ENCODE measurements around the gene IFT81.

The IFT81 gene

DNA sequence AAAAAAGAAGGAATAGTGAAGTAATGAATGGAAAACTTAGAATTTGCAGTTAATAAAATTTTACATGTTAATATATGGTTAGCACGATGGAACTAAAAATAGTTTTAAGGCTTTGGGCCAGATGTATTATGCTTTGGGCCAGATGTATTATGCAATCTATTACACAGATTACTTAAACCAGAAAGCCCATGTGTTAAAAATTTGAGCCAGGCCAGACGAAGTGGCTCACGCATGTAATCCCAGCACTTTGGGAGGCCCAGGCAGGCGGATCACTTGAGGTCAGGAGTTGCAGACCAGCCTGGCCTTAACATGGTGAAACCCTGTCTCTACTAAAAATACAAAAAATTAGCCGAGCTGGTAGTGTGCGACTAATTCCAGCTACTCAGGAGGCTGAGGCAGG, 17.2 kb downstream of the IFT81 start:
- in situ Hi-C loops (cut with MboI; ENCODE audit: low sequenced_read_pairs) = no loop called here

DNA sequence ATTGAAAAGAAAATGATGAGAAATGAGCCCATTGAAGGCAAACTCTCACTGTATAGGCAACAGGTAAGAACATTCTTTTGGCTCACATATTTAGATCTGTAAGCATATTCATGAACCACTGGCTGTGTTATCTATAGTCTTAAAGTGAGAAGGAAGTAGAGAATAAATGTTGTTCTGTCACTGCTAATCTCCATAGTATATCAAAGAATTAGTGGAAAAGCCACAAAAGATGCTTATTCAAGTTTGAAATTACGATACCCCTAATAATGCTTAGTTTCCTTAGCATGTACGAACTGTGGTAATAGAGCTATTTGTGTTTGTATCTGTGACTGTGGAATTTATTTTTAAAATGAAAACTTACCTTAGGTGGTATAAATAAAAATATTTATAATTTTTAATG, 22.8 kb downstream of the IFT81 start:
- in situ Hi-C loops (cut with MboI; ENCODE audit: low sequenced_read_pairs) = no loop called here

DNA sequence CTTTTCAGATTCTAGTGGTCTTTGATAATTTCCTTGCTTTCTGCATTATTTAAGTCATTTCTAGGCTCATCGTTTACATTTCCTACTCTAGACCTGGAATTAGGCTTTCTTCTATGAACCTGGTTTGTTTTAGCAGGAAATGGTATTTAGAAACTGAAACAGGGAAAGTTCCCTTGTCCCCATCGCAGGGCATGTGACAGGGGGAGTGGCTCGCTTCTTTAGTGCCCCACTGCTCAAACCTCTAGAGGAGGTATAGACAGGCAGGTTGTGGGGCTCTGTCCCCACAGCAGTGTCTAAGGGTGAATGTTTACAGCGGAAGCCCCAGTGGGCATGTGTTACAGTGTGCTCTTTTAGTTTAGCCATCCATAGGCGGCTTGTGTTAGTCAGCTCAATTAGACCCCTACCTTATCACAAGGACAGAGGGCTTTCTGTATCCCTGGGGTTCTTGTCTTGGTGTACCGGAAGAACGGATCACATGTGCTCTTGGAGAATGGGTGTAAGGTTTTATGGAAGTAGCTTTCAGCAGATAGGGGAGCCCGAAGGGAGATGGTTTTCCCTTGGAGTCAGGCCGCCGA, 25.0 kb downstream of the IFT81 start:
- in situ Hi-C loops (cut with MboI; ENCODE audit: low sequenced_read_pairs) = no loop called here

DNA sequence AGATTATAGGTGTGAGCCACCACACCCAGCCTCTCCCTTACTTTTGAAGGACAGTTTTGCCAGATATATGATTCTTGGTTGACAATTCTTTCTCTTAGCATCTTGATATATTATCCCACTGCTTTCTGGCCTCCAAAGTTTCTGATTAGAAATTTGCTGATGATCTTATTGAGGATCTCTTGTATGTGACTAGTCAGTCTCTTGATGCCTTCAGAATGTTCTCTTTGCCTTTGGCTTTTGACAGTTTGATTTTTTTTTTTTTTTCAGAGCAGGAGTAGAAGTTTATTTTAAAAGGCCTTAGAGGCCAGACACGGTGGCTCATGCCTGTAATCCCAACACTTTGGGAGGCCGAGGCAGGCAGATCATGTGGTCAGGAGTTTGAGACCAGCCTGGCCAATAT, 32.6 kb downstream of the IFT81 start:
- in situ Hi-C loops (cut with MboI; ENCODE audit: low sequenced_read_pairs) = no loop called here

DNA sequence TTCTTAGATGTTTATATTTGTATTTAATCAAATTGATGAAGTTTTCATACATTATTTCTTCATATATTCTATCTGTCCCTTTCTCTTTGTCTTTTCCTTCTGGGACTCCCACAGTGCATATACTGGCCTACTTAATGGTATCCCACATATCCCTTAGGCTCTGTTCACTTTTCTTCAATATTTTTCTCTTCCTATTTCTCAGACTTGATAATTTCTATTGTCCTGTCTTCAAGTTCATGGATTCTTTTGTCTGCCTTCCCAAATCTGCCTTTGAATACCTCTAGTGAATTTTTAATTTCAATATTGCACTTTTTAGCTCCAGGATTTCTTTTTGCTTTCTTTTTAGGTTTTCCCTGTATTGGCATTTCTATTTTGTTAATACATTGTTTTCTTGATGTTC, 33.4 kb downstream of the IFT81 start:
- in situ Hi-C loops (cut with MboI; ENCODE audit: low sequenced_read_pairs) = no loop called here

DNA sequence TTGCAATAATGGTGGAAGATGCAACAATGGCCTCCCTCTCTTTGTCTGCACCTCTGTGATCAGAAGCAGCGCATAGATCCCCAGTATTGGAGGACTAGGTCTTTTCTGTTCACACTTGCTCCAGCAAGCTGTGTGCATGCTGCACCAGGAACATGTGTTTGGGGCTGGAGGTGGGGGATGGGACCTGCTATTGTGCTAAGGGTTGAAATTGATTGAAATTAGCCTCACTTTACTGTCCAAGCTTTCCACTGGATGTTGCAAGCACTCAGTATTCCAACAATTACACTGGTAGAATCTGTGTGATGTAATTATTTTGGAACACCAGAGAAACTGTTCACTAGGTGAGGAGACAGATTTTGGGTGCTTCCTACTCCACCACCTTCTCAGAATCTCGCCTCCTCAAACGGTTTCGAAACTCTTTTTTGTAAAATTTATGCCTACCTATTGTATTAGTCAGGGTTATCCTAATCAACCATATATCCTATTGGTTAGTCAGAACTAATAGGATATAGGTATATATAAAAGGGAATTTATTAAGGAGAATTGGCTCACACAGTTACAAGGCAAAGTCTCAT, 35.6 kb downstream of the IFT81 start:
- in situ Hi-C loops (cut with MboI; ENCODE audit: low sequenced_read_pairs) = no loop called here

DNA sequence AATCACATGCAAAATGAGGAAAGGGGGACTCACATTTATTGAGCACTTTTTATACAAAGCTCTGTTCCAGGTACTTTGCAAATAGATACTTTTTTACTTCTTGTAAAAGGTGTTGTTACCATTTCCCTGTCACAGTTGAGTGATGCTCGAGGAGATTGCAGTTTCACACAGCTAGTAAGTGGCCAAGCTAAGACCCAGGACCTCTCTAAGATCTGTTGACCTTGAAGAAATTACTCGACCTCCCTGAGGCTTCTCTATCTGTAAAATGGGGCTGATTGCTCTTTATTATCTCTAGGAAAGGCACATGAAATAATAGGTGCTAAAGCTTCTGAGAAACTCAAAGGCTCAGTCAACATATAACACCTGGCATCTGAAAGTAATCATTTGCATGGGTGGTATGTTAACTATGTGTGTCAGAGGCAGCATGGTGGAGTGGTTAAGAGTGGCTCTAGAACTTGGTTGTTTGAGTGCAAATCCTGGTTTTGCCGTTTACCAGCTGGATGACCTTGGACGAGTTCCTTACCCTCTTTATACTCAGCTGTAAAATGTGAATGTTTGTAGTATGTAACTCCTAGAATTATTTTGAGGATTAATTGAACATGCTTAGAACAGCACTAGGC, 41.5 kb downstream of the IFT81 start:
- in situ Hi-C loops (cut with MboI; ENCODE audit: low sequenced_read_pairs) = no loop called here

DNA sequence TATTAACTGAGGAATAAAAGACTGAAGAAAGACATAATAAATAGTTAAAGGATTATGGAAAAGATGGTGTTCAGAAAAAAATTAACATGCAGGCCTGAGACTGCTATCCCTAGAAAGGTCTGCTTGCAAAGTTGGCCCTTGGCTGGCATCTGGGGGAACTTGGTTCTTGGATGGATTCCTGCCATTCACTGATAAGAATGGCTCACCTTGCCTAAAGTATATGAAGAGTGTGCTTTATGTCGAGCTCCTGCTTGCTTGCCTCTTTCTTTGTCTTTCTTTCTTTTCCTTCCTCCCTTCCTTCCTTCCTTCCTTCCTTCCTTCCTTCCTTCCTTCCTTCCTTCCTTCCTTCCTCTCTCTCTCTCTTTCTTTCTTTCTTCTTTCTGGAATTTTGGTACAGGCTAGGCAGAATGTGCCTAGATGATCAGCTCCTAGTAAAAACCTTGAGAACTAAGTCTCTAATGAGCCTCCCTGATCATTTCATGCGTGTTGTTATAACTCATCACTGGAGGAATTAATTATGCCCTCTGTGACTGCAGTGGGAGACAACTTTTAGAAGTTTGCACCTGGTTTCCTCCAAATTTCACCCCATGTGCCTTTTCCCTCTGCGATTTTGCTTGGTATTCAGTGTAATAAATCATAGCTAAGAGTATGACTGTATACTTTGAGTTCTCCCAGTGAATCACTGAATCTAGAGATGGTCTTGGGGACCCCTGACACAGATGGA, 44.7 kb downstream of the IFT81 start:
- in situ Hi-C loops (cut with MboI; ENCODE audit: low sequenced_read_pairs) = no loop called here

DNA sequence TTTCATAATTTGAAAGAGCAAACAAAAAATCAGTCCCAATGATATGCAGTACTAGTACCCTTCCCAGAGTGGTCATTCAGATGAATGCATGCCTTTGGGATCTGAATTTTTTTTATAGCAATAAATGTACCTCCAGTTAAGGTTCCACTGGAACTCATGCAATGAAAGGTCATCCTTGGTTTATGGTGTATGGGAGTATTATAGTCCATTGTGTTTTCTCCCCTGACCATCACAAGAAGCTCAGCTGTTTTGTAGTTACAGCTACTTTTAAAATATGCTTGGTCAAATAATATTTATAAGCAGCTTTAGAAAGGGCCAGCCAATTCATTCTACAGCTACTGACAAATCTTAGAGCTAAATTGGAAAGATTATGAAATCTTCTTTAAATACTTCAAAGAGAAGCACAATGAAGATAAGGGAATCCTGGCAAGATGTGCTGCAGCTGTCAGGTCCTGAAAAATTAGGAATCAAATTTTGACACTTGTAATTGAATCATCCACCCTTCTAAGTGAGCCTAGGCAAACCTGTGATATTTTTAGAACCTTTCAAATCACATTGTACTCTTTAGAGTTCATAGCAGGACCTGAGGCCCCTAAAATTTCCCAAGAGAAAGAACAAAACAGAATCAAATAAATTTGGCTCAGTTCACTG, 46.5 kb downstream of the IFT81 start:
- in situ Hi-C loops (cut with MboI; ENCODE audit: low sequenced_read_pairs) = no loop called here

DNA sequence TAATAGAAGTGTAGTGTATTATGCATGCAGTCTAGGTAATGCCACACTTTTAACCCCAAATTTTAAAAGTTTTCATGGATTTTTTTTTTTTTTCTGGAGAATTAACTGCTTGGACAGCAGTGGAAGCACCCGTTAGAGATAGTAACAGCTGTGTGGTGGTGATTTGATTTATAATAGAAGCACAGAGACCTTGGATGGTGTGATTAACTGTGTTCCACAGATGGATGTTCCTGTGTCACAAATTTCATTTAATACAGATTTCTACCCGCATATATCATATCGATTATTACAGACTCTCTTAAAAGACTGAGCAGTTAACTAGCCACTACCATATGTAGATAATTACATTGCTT, 47.0 kb downstream of the IFT81 start:
- in situ Hi-C loops (cut with MboI; ENCODE audit: low sequenced_read_pairs) = no loop called here

DNA sequence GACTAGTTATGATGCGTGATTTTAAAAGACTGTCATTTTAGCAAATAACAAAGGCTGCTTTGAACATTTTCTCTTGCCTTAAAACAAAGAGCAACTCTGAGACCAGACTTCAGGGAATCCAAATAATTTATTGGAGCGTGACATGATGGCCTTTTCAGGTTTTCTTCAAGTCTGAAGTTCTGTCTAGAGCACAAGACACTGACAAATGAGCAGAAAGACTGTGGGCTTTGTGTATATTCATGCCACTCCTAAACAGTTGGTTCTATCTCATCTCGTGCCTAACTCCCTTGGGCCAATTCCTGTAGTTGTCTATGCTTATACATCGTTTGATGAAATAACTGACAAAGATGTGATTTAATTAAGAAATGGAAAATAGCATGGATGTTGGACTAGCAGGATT, 47.5 kb downstream of the IFT81 start:
- in situ Hi-C loops (cut with MboI; ENCODE audit: low sequenced_read_pairs) = no loop called here

DNA sequence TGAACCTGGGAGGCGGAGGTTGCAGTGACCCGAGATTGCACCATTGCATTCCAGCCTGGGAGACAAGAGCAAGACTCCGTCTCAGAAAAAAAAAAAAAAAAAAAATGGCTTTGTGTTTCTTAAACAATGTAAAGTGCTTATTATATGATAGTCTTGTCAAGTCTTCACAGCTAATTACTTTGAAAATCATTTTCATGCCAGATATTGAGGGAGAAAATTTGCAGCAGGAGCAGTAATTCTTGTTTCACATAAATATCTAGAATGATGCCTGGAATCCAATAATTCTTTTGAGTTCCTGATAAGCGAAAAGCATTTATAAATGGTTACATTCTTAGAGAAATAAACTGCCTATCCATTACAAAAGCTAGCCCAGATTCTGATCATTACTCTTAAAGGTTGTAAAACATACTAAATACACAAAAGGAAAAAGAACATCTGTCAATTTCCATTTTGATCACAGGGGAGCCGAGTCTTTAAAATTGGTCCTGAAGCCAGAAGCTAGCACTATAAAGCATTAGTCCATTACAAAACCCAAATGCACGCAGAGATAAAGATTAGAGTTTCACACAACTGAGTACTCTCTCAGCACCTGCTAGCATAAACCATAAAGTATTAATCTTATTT, 50.3 kb downstream of the IFT81 start:
- in situ Hi-C loops (cut with MboI; ENCODE audit: low sequenced_read_pairs) = no loop called here

DNA sequence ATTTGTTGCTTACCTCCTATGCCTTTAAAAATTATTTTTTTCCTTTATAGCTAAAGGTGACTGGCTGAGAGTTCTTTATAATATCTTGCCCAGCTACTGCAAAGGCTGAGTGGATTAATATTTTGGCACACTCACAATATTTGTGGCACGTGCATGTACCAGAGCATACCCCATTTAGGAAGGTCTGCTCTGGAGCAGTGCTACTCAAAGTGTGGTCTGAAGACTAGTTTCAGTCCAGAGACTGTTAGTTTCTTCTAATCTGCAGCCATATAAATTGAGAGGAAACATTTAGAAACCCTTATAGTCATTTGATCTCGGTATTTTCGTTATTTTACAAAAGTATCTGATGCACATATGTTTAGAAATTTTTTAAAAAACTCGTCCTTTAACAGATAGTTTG, 51.0 kb downstream of the IFT81 start:
- in situ Hi-C loops (cut with MboI; ENCODE audit: low sequenced_read_pairs) = no loop called here

DNA sequence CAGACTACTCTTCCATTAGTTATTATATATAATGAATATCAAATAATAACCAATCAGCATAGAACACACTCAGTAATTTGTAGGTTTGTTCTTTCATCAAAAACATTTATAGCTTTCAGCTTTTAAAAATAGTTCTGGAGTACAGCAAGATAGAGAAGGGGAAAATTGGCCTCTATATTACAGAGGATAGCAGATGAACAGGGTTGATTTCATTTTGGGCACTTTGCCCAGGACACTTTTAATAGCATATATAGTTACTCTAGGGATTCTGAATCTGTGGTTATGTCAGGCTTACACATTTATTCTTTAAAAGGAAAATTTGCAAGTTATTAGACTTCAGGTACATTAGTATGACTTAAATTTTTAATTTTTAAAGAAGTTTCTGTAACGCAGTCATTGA, 52.6 kb downstream of the IFT81 start:
- in situ Hi-C loops (cut with MboI; ENCODE audit: low sequenced_read_pairs) = no loop called here

DNA sequence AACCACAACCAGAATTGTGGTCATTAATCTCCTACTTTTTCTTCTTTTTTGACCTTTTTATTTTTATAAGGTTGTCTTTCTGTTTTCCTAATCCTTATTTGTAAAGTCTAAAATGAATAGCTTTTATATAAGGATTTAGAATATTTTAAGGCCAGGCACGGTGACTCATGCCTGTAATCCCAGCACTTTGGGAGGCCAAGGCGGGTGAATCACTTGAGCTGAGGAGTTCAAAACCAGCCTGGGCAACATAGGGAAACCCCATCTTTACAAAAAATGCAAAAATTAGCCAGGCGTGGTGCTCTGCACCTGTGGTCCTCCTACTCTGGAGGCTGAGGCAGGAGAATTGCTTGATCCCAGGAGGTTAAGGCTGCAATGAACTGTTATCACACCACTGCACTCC, 55.1 kb downstream of the IFT81 start:
- in situ Hi-C loops (cut with MboI; ENCODE audit: low sequenced_read_pairs) = no loop called here

DNA sequence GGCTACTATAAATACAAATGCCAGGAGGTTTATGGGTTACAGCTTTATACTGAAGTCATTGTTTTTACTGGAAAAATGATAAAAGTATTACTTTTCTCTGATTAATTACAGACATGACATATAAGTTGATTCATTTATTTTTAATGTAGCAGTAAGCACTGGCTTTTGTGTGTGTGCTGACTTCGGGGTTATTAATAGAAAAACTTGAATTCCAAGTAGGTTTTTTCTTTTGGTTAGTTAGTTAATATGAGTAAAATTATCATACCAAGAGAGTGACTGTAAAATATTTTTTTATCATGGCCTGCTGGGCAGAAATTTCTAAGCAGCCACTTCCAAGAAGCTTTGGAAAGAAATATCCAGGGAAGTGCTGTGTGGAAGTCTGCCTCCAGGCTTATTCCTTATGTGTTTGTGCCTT, 56.4 kb downstream of the IFT81 start:
- in situ Hi-C loops (cut with MboI; ENCODE audit: low sequenced_read_pairs) = no loop called here

DNA sequence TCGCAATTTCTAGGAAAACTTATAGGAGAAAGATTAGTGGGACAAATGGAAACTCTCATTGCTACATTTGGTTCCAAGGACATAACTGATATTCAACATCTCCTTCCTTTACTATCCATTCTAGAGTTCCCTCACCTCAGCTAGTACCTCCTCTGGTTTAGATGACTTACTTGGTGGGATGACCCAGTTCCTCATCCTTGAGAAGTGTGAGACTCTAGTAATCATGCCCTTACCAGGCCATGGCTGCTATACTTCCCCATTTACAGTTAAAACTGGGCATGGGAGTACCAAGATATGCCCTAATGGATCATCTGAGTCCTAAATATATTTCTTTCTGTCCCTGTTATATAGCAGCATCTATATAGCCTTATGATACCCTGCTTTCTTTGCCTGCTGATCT, 58.1 kb downstream of the IFT81 start:
- in situ Hi-C loops (cut with MboI; ENCODE audit: low sequenced_read_pairs) = no loop called here

DNA sequence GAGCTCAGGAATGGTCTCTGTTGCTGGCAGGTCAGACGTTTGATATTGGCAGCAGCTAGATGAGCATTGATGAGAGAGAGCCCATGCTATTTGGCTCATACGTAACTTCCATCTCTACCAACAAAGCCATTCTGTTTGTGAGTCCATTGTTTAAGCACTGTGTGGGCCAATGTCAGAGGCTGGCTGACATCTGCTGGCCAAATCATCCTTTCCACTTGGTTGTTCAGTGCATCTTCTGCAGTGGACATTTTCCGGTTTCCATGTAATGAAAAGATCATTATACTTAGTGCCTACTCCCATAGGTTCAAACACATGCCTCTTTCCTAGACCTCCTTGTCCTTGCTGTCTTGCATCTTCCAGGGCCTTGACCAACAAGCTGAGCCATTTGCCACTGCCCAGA, 59.2 kb downstream of the IFT81 start:
- in situ Hi-C loops (cut with MboI; ENCODE audit: low sequenced_read_pairs) = no loop called here

DNA sequence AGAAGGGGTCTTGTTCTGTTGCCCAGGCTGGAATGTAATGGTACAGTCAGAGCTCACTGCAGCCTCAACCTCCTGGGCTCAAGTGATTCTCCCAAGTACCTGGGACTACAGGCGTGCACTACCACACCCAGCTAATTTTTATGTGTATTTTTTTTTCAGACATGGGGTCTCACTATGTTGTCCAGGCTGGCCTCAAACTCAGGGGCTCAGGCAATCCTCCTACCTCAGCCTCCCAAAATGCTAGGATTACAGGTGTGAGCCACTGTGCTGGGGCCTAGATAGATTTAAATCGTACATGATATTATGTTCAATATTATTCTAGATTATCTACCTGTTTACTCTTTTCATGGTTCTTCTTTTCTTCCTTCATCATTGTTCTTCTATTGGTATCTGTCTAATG, 61.5 kb downstream of the IFT81 start:
- in situ Hi-C loops (cut with MboI; ENCODE audit: low sequenced_read_pairs) = no loop called here

DNA sequence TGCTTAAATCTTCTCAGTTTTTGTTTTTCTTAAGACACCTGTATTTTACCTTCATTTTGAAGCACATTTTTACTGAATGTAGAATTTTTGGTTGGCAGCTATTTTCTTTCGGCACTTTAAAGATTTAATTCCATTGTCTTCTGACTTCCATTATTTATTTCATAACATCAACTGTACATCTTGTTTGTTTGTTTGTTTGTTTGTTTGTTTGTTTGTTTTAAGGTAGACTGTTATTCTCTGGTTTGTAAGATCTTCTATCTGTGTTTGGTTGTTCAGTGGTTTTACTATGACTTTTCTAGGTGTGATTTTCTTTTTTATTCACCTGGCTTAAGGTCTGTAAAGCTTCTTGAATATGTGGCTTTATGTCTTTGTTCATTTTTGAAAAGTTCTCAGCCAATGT, 61.9 kb downstream of the IFT81 start:
- in situ Hi-C loops (cut with MboI; ENCODE audit: low sequenced_read_pairs) = no loop called here

DNA sequence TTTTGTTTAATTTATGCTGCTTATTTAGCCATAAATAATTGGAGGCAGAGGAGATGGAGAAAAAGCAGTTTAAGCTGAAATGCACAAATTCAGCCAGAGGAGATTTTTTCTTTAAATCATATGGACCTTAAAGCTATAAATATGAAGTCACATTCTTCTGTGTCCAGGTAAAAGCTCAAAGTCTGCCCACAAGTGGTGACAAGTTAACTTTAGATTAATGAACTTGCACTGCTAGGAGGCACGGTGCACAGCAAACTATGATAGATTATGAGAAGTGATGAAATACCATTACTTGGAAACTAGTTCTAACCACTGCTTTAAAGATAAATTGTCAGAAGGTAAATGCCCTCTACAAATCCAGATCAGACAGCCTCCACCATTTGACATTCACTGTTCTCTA, 69.0 kb downstream of the IFT81 start:
- in situ Hi-C loops (cut with MboI; ENCODE audit: low sequenced_read_pairs) = no loop called here
